GM18861 (cell line): Measurements from ENCODE around the gene CAND2.
"Not testable (repeated sequence)": the region's sequence is repeated elsewhere in the genome, so short reads cannot be mapped to it uniquely, and the experiment has no call there.

Experiments
- ATAC-seq: cut with Tn5 transposase; IDR thresholded peaks from one replicate; pipeline ENCODE4 v1.9.1; 2021; ENCODE audit not compliant: unreplicated experiment

Gene CAND2

DNA sequence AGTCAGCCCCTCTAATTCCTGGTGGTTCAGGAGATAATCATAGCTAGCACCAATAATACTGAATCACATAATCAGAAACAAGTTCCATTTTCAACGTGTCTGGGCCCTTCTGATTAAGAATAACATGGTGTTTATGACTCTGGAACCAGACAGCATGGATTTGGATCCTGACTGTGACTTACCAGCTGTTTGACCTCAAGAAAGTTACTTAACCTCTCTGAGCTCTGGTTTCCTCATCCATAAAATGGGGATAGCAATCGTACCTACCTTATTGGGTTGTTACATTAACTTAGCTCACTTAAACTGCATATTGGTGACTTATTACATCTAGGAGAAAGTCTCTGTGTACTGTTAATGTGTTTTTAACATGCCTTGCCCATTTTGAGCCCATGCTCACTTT is 26.7 kb upstream of the CAND2 start:
- ATAC-seq: no peak

DNA sequence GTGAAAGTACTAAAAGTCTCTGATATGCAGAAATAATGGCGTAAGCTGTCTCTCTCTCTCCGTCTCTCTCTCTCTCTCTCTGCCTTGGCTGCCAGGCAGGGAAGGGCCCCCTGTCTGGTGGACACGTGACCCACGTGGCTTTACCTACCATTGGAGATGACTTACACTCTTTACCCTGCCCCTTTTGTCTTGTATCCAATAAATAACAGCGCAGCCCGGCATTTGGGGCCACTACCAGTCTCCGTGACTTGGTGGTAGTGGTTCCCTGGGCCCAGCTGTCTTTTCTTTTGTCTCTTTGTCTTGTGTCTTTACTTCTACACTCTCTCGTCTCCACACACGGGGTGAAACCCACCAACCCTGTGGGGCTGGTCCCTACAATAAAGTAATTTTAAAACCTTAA is 25.2 kb upstream of the CAND2 start:
- no peak for ATAC-seq

DNA sequence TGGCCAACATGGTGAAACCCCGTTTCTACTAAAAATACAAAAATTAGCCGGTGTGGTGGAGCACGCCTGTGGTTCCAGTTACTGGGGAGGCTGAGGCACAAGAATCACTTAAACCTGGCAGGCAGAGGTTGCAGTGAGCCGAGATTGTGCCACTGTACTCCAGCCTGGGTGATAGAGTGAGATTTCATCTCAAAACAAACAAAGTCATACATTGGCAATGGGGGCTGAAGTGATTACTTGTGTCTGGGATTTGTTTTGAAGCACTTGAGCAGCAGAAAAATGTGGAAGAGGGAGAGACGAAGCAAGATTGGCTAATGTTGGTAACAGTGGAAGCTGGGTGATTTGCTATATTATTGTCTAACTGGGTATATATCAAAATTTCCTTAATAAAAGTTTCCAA is 24.0 kb upstream of the CAND2 start:
- no peak for ATAC-seq

DNA sequence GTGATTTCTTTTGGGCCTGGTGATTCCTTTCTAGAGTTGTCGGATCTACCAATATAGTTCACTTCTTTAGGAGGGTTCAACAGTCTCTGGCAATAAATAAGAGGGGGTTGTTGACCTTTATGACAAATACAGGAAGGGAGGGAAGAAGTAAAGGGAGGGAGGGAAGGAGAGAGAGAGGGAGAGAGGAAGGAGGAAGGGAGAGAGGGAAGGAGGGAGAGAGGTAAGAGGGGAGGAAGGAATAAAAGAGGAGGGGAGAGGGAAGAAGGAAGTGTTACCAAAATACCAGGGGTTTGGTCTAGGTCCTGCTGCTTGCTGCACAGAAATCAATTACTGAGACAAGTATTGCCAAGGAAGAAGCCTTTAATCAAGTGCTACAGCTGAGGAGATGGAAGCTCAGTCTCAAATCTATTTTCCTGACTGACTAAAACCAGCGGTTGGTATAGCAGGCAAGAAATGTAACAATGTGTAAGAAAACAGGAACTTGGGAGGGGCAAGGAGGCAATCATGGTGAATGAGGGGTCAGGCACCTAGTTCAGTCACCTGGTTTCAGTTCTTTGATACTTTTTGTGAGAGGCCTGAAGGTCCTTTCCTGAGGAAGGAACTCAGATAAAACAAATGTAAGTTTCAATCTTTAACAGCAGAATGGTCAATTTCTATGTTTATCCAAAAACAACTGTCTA is 23.3 kb upstream of the CAND2 start:
- ATAC-seq: no peak

DNA sequence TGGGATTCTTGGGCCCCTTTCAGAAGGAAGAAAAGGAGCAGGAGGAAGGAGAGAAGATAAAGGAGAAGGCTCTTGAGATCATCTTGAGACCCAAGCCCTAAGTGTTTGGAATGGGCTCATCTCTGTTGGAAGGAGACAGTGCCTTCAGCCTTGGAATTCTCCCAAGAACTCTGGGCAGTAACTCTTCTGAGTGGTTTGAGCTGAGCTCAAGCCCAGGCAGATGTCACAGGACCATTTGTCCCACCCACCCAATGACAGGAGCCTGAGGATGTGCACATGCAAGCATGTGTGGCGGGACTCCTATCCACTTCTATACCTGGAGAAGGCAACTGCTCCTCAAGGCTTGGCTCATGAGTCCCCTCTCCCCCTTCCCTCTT is 22.8 kb upstream of the CAND2 start:
- no peak for ATAC-seq

DNA sequence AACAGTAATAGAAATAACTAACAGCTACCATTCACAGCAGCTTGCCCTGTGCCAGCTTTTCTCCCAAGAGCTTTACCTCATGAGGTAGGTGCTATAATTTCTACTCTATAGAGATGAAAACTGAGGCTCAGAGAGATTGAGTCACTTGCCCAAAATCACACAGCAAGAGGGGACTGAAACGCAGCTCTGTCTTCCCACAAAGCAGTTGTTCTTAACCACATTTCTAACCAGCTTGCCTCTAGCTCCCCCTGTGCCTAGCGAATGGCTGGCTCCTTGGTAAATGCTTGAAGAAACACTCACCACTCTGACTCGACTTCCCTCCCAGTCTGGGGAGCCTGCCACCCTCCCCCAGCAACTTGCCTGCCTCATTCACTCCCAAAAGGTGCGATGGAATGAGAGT is 21.9 kb upstream of the CAND2 start:
- no peak for ATAC-seq

DNA sequence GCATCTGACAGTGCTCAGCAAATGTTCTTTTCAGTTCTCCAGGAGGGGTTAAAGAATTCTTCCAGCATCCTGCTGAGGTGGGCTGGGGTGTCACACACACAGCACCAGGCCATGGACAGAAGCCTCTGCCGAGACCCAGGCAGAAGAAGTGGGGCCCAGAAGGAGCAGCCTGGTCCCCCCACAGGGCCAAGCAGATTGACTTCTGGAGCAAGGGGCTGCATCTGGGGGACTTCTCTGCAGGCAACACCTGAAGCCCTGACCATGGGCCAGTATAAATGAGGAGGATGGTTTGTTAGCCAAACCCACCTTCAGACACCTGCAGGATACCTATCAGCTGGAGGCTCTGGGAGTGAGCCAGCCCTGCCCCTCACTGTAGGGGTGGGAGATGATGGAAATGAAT is 21.3 kb upstream of the CAND2 start:
- ATAC-seq: no peak

DNA sequence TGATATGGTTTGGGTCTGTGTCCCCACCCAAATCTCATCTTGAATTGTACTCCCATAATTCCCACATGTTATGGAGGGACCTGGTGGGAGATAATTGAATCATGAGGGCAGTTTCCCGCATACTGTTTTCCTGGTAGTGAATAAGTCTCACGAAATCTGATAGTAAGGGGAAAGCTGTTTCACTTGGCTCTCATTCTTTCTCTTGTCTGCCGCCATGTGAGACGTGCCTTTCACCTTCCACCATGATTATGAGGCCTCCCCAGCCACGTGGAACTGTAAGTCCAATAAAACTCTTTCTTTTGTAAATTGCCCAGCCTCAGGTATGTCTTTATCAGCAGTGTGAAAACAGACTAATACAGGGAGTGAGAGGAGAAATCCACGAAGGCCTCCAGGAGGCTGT is 20.5 kb upstream of the CAND2 start:
- ATAC-seq: not testable (repeated sequence)

DNA sequence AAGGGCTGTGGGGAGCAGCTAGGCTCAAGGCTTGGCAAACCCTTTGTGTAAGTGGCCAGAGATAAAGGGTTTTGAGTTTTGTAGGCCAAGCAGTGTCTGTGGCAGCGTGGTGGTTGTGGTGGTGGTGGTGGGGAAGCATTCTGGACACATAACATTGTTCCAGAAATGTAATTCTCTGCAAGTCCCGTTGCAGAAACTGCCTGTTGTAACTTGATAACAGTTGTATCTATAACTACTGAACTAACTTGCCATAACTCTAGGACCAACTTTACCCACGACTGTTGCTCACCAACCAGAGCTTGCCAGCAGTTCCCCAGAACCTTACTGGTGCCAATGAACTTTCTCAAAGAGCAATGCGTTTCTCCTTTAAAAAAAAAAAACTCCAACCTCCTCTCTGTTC is 19.3 kb upstream of the CAND2 start:
- no peak for ATAC-seq

DNA sequence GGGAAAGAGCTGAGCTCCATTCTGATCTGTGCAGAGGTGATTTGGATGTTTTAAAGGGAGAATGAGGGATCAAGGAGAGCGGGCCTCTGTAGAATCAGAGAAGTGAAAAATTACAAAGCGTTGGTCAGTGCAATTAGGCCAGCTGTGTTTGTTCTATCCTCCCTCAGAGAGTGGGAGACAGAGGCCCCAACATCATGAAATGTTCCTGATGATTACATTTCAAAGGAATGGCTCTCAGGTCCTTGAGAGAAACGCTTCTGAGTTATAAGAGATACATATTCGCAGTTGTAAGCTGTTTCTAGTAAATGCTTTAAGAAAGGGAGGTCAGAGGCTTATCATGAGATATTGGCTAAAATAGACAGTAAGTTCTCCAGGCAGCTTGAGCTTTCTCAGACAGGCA is 15.7 kb upstream of the CAND2 start:
- ATAC-seq: no peak

DNA sequence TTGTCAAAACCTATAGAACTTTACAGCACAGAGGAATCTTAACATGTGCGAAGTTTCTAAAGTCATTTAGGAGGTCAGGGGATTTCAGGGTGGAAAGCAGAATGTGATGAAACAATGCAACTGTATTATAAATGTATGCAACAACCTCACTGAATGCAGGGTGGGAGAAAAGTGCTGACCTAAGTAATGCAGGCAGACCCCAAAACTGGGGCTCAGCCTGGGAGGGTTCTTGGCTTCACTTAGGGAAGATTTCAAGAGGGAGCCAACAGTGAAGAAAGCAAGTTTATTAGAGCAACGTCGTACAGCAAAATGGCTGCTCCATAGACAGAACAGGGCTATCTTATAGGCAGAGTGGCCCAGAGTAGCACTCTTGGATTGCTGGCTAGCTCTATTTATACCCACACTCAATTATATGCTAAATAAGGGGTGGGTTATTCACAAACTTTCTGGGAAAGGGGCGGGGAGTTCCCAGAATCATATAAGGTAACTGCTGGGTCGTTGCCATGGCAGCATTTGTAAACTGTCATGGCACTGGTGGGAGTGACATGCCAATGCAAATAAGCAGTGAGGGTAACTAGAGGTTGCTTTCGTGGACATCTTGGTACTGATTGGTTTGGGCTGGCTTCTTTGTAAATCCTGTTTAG is 14.2 kb upstream of the CAND2 start:
- no peak for ATAC-seq

DNA sequence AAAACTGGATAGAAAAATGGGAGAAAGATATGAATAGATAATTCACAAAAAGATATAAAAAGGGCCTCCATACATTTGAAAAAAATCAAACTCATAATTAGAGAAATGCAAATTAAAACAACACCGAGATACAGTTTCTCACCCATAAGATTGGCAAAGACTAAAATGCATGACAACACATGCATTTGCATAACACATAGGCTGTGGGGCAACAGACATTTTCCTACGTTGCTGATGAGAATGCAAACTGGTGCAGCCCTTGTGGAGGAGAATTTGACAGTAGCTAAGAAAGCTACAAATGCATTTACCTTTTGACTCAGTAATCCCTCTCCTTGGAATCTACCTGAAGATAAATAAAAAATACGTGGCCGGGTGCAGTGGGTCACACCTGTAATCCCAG is 11.4 kb upstream of the CAND2 start:
- ATAC-seq: no peak

DNA sequence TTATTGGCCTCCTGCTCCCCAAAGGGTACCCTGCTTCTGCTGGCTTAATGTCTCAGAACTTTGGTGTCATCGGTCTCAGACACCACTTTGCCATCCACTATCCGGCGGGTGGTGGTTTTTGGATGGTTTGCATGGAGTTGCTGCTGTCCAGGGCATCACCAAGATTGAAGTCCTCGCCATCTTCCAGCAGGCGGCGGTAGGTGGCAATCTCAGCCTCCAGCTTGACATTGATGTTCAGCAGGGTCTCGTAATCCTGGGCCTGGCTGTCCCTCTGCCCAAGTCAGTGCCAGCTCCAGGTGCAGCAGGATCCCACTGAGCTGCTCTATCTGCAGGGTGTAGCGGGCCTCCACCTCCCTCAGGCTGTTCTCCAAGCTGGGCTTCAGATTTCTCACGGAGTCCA is 9.1 kb upstream of the CAND2 start:
- not testable (repeated sequence) for ATAC-seq

DNA sequence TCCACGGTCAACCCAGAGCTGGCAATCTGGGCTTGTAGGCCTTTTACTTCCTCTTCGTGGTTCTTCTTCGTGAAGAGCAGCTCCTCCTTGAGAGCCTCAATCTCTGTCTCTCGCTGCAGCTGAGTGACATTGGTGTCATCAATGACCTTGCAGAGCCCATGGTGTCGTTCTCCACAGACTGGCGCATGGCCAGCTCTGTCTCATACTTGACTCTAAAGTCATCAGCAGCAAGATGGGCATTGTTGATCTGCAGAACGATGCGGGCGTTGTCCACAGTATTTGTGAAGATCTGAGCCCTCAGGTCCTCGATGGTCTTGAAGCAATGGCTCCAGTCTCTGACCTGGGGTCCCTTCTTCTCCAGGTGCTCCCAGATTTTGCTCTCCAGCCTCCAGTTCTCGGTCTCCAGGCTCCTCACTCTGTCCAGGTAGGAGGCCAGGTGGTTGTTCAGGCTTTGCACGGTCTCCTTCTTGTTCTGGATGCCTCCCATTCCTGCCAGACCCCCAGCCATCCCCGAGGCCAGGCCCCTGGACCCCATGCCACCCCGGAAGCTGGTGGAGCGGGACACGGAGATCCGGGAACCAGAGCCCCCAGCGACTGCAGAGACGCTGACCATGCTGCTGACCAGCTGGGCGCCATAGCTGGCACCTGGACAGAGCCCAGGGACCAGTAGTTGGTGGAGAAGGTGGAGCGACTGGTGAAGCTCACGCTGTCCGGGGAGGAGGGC is 8.4 kb upstream of the CAND2 start:
- ATAC-seq: not testable (repeated sequence)

DNA sequence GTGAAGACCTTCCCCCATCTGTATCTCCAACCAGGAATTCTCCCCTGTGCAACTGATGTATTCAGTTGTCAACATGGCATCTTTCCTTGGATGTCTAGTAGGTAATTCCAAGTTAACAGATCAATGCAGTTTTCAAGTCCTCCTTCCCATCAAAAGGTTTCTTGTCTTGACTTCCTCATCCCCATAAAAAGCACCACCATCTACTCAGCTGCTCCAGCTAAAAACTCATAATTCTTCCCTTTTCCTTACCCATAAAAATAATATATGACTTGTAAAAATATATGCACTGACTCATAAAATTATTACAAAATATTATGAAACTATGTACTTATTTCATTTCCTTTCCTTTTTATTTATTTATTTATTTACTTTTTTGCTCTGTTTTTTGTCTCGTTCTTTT is 5.0 kb upstream of the CAND2 start:
- ATAC-seq: no peak

DNA sequence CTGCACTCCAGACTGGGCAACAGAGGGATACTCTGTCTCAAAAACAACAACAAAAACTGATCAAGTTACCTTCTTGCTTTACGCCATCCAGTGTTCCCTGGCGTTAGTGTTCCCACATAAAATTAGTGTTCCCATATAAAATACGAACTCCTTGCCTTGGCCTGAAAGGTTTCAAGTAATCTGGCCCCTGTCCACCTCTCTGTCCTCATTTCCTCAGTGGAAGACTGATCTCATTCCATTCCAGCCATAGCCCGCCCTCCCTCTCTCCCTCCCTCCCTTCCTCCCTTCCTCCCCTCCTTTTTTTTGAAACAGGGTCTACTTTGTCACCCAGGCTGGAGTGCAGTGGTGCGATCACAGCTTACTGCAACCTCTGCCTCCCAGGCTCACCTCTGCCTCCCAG is 2.8 kb upstream of the CAND2 start:
- no peak for ATAC-seq

DNA sequence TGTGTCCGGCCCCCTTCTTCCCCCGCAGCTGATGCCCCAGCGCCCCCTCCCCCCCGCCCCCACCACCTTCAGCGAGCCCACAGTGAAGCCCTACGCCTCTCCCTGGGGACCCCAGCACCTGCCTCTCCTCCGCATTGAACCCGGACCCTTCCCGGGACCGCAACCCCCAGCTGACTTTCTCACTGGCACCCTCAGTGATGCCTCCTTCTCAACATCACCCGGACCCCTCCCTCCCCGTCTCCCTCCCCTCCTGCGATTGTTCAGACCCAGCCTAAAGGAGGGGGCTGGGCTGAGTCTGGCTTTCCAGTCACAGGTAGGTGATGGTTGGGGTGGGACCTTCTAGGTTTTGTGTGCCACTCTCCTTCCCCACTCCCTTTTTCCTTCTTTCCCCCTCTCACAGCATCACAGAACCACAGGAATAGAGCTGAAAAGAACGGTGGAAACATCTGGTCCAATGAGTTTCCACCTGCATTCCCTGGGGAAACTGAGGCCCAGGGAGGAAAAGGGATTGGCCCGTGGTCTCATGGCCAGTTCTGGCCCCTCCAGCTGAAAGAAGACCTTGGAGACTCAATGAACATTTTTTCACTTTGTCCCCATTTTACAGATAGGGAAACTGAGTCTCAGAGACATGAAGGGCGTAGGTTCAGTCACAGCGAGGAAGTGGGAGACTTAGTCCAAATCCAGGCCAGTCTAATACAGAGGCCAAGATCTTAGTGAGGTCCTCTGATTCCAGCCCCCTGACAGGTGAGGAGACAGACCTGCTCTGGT is 828 bp downstream of the CAND2 start:
- ATAC-seq: no peak

DNA sequence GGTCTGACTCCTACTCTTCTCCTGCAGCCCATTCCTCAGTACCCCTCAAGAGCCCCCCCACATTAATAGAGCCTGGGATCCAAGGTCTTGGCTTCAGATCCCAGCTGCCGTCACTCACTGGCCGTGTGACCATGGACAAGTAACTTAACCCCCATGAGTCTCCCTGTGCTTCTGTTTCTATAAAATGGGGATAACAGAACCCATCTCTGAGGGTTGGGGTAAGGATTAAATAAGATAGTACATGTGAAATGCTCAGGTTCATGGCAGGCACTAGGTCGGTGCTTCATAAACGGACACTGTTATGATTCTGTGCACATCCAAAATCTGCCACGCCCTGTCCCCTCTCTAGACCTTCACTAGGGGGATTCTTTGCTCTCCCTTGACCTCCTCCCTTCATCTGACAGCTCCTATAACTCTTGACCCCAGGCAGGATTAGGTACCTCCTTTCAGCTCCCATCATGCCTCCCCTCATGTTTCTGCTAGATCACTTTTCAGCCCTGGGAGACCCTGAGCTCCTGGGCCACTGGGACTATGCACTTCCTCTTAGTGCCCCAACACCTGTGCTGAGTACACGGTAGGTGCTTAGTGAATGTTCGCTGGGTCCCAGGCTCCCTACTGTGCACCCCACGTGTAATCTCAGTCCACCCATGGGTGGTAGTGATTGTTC is 1.5 kb downstream of the CAND2 start:
- no peak for ATAC-seq

DNA sequence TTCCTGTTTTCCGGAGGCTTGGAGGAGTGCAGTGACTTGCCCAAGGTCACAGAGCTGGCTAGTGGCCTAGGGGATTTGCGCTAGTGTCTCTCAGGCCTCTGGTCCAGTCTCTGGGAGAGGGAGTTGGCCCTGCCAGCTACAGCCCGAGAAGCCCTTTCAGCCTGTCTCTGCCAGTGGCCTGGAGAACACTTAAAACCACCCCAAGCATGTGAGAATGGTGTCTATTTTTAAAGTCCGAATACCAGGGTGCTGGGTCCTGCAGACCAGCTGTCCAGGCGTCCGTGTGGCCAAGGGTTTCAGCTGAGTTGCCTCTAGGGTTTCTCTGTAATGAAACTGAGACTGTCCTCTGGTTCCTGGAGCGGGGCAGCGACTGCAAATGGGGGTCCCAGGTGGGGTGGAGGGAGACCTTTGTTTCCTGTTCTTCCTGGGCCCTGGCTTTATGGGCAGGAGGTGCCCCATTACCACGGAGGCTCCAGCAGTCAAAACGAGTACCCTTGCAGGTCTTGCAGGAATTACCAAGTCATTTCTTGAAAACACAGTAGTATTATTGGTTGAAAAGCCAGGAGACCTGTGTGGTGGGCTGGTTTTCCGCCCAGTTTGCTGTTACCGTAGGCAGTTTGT is 2.2 kb downstream of the CAND2 start:
- no peak for ATAC-seq

DNA sequence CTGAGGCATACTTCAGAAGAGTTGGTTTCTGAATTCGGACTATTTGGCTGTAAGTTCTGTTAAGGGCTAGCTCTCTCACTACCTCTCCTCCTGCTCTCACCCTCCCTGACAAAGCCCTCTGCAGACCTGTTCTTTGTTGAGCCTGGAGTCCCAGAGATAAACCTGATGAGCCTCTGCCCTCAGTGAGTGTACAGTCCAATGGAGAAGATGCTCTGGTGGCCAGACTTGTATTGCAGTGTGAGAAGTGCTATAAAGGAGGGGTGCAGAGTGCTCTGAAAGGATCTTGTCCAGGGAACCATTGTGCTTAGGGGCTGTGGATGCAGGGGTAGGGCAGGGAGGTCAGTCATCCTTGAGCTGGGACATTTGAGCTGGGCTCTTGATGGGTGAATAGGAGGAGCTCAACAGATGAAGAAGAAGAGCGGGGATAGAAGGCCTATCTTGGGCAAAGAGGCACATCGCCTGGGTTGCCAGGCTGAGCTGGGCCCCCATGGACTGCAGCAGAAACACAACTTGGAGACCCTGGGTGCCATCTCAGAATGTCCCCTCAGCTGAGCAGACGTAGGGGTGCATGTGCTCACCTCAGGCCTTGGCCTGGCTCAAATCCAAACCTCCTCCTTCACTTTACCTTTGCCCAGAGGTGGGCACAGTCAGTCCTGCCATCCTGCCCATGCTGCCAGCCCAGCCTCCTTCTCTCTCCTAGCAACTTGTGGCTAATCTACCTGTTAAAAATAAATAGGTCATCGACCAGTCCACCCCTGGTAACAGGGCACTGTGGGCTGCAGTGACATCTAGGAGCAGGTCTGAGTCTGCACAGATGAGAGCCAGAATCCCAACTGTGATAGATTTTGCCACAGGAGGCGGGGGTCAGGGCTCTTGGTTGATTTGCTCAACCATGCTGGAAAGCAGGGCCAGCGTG is 3.3 kb downstream of the CAND2 start:
- ATAC-seq: no peak
